ENCODE measurements around the gene CCHCR1.

GRCh38 chr6:31126396-31127175, 31.0 kb downstream of the CCHCR1 start:
- no peak for TF ChIP-seq GATA3 (IDR thresholded peaks at IDR 0.05; ENCODE audit: low read depth, low read length)
- no peak for TF ChIP-seq GATA2 (IDR thresholded peaks at IDR 0.05; ENCODE audit: low read depth, low read length)
